Mucosa of rectum (tissue), 2 donors: ENCODE data around the gene HACE1.
"Not testable (repeated sequence)": the region's sequence is repeated elsewhere in the genome, so short reads cannot be mapped to it uniquely, and the experiment has no call there.

ENCODE experiments used
- H3K27ac ChIP-seq, 2 donors: one replicate each; pipeline ENCODE4 v1.7.0; 2013; ENCODE audit warnings: inconsistent platforms in 2 of 2, low read depth in 2 of 2, low read length in 2 of 2
- H3K27me3 ChIP-seq, 2 donors: one replicate each; pipeline ENCODE4 v1.7.0; 2013; ENCODE audit warnings: low read length in 2 of 2; ENCODE audit not compliant: control insufficient read depth in 2 of 2, insufficient read depth in 2 of 2
- H3K36me3 ChIP-seq, 2 donors: one replicate each; pipeline ENCODE4 v1.7.0; 2013; ENCODE audit warnings: low read length in 2 of 2; ENCODE audit not compliant: control insufficient read depth in 2 of 2, insufficient read depth in 2 of 2
- H3K4me1 ChIP-seq, 2 donors: one replicate each; pipeline ENCODE4 v1.7.0; 2013; ENCODE audit warnings: low read length in 2 of 2, mild to moderate bottlenecking in 1 of 2; ENCODE audit not compliant: control insufficient read depth in 2 of 2, insufficient read depth in 2 of 2
- H3K4me3 ChIP-seq, 2 donors: one replicate each; pipeline ENCODE4 v1.7.0; 2013; ENCODE audit warnings: low read length in 2 of 2
- H3K9ac ChIP-seq, 2 donors: one replicate each; pipeline ENCODE4 v1.7.0; 2013; ENCODE audit warnings: low read length in 2 of 2, low read depth in 1 of 2, mild to moderate bottlenecking in 1 of 2
- H3K9me3 ChIP-seq, 2 donors: one replicate each; pipeline ENCODE4 v1.7.0; 2013; ENCODE audit warnings: low read length in 2 of 2; ENCODE audit not compliant: control insufficient read depth in 2 of 2
- donor health status: healthy.
- donor health status: Normal muscosa, but diverticular disease.

The HACE1 gene

DNA sequence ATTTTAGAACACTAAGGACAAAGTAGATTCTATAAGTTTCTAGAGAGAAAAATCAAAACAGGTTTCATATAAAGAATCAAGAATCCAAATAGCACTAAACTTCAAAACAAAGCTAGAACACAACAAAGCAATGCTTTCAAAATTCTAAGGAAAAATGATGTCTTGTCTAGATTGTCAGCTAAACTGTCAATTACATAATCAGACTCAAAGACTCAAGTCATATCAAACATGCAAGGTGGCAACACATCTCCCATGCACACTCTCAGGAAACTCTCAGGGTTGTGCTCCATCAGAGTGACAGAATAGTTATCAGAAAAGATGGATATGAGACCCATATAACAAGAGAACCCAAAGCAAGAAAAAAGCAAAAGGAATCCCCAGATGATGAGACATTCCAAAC is 23.9 kb downstream of the HACE1 start:
- no peaks in the 10 kb centered on the region for H3K4me1 ChIP-seq
- no peaks in the 10 kb centered on the region for H3K27me3 ChIP-seq
- no peak overlapping the region for H3K4me3 ChIP-seq
- no peak overlapping the region for H3K27ac ChIP-seq
- no peak overlapping the region for H3K9ac ChIP-seq
- no peaks in the 10 kb centered on the region for H3K9me3 ChIP-seq
- H3K36me3 ChIP-seq, result no peaks in the 10 kb centered on the region

GRCh38 chr6:104829183-104829958 is 30.3 kb downstream of the HACE1 start:
- Histone ChIP-seq H3K9ac (no peak overlapping the region), H3K36me3 (peaks cover 0 to 4% of the 10 kb centered on the region in 2 donors), H3K9me3 (no peaks in the 10 kb centered on the region), H3K4me3 (no peak overlapping the region), H3K4me1 (no peaks in the 10 kb centered on the region), H3K27ac (no peak overlapping the region), H3K27me3 (no peaks in the 10 kb centered on the region)

DNA sequence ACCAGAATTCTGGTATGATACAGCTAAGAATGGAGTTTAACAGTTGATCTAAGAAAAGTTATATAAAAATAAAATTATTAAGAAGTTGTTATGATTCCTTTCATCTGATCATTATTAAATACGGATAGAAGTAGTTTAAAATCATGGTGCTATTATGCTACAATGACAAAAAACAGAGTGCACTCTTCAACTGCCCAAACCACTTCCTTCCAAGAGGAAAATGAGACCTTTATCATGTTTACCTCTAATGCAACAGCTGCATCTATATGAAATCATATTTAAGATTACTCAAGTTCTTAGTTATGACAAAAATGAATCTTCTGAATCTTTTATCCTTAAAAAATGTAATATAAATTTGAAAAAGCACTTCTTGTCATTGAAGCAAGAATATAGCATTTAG is 31.2 kb downstream of the HACE1 start:
- peaks cover 0 to 4% of the 10 kb centered on the region in 2 donors for H3K36me3 ChIP-seq

GRCh38 chr6:104820820-104821219 is 38.9 kb downstream of the HACE1 start:
- H3K27me3 ChIP-seq, H3K9ac ChIP-seq, H3K36me3 ChIP-seq, H3K4me3 ChIP-seq, H3K9me3 ChIP-seq, H3K4me1 ChIP-seq, H3K27ac ChIP-seq: not testable (repeated sequence)

More for the DNA sequence above, 31.2 kb downstream of the HACE1 start:
- H3K4me3 ChIP-seq, result no peak overlapping the region
- H3K9me3 ChIP-seq, result no peaks in the 10 kb centered on the region
- no peaks in the 10 kb centered on the region for H3K27me3 ChIP-seq
- no peaks in the 10 kb centered on the region for H3K4me1 ChIP-seq
- H3K9ac ChIP-seq, result no peak overlapping the region
- no peak overlapping the region for H3K27ac ChIP-seq

GRCh38 chr6:104816125-104816524 is 43.6 kb downstream of the HACE1 start:
- Histone ChIP-seq H3K36me3 (no peaks in the 10 kb centered on the region), H3K9me3 (no peaks in the 10 kb centered on the region), H3K27me3 (no peaks in the 10 kb centered on the region), H3K4me1 (no peaks in the 10 kb centered on the region), H3K4me3 (no peak overlapping the region), H3K27ac (no peak overlapping the region), H3K9ac (no peak overlapping the region)

DNA sequence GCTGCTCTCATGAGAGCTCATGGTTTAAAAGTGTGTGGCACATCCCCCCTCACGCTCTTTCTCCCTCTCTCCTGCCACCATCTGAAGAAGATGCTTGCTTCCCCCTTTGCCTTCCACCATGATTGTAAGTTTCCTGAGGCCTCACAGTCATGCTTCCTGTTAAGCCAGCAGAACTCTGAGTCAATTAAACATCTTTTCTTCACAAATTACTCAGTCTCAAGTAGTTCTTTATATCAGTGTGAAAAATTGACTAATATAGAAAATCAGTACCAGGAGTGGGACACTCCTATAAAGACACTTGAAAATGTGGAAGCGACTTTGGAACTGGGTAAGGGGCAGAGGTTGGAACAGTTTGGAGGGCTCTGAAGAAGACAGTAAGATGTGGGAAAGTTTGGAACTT is 45.0 kb downstream of the HACE1 start:
- Histone ChIP-seq H3K27me3 (no peaks in the 10 kb centered on the region), H3K36me3 (no peaks in the 10 kb centered on the region), H3K9me3 (no peaks in the 10 kb centered on the region), H3K4me3 (no peak overlapping the region), H3K4me1 (no peaks in the 10 kb centered on the region), H3K27ac (no peak overlapping the region), H3K9ac (no peak overlapping the region)

DNA sequence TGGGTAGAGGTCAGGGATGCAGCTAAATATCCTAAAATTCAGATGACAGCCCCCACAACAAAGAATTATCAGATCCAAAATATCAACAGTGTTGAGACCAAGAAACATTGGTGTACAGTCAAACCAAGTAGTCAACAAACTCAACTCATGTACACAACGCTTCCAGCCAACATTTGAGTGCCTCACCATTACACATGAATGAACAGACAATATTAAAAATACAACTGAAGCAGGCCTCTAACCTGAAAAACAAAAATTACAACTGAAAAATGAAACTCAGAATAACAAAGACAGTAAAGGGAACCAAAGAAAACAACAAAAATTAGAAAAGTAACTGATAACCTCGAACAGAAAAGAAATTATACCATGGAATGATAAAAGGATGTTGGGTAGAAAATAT is 46.2 kb downstream of the HACE1 start:
- H3K27ac ChIP-seq, result no peak overlapping the region
- no peaks in the 10 kb centered on the region for H3K36me3 ChIP-seq
- no peak overlapping the region for H3K4me3 ChIP-seq
- no peaks in the 10 kb centered on the region for H3K9me3 ChIP-seq
- H3K4me1 ChIP-seq, result no peaks in the 10 kb centered on the region
- no peaks in the 10 kb centered on the region for H3K27me3 ChIP-seq
- H3K9ac ChIP-seq, result no peak overlapping the region

- Histone ChIP-seq H3K4me1 (no peaks in the 10 kb centered on the region), H3K27ac (no peak overlapping the region), H3K9ac (no peak overlapping the region), H3K27me3 (no peaks in the 10 kb centered on the region), H3K9me3 (no peaks in the 10 kb centered on the region), H3K4me3 (no peak overlapping the region), H3K36me3 (no peaks in the 10 kb centered on the region)
Measured at GRCh38 chr6:104809116-104809515, 50.6 kb downstream of the HACE1 start.

DNA sequence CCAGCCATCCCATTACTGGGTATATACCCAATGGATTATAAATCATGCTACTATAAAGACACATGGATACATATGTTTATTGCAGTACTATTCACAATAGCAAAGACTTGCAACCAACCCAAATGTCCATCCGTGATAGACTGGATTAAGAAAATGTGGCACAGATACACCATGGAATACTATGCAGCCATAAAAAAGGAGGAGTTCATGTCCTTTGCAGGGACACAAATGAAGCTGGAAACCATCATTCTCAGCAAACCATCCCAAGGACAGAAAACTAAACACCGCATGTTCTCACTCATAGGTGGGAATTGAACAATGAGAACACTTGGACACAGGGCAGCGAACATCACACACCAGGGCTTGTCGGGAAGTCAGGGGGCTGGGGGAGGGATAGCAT is 54.4 kb downstream of the HACE1 start:
- H3K4me3 ChIP-seq, H3K27me3 ChIP-seq, H3K36me3 ChIP-seq, H3K9ac ChIP-seq, H3K4me1 ChIP-seq, H3K27ac ChIP-seq, H3K9me3 ChIP-seq: not testable (repeated sequence)

DNA sequence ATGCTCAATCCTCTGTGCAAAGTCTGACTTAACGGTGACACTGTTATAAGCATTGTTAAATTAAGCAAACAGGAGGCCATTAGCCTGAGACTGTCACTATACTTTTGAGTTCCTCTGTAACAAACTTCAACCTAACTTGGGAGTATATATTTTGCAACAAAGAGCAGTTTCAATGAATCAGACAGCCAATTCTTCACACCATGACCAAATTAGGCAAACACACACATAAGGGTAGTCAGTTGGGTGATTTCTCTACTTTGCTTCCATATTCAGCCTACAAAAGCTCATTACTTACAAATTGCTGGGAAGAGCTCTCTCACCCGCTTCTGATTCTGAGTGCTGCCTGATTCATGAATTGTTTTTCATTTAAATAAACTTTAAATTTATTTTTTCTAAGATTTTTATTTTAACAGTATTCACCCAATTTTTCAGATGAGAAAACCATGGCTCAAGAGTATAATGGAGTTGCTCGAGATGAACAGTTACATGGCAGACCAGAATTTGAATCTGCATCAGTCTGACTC is 60.5 kb downstream of the HACE1 start:
- Histone ChIP-seq H3K27me3 (no peaks in the 10 kb centered on the region), H3K9ac (no peak overlapping the region), H3K36me3 (peaks cover 0 to 4% of the 10 kb centered on the region in 2 donors), H3K4me3 (no peak overlapping the region), H3K4me1 (no peaks in the 10 kb centered on the region), H3K9me3 (no peaks in the 10 kb centered on the region), H3K27ac (no peak overlapping the region)
